Fibroblast of mammary gland (primary cell): ENCODE results near the gene OR56A1.

ENCODE experiments used
- DNase-seq: peaks from one replicate; pipeline ENCODE4 v3.0.0-alpha.2; 2010; ENCODE audit warnings: low read depth
- H3K4me3 ChIP-seq: 2 replicates; pipeline ENCODE4 v1.5.1; 2011; ENCODE audit warnings: low read depth, mild to moderate bottlenecking, low read length, moderate library complexity; ENCODE audit not compliant: control insufficient read depth
- CTCF ChIP-seq: conservative IDR thresholded peaks from 2 replicates; pipeline ENCODE4 v1.5.1; 2011; ENCODE audit warnings: low read depth, low read length, inconsistent platforms; ENCODE audit not compliant: control insufficient read depth, insufficient read depth

OR56A1 gene

GRCh38 chr11:6013042-6013441 is 17.5 kb downstream of the OR56A1 start:
- no peak overlapping the region for H3K4me3 ChIP-seq
- no peak for DNase-seq
- TF ChIP-seq CTCF, result no peak

- no peak for TF ChIP-seq CTCF
- H3K4me3 ChIP-seq, result no peak overlapping the region
- DNase-seq, result no peak
Measured at GRCh38 chr11:6012035-6012668, 18.4 kb downstream of the OR56A1 start.

- no peak within 1 kb of the TSS for H3K4me3 ChIP-seq
- TF ChIP-seq CTCF, result no peak
- DNase-seq, result no peak
Measured at GRCh38 chr11:6006846-6007245, 23.7 kb downstream of the OR56A1 start, which contains the start of gene OR56A4. TSS of gene OR56A4 (minus strand) at chr11:6006946. CDS start at chr11:6002992, 3,954 bp downstream.

- DNase-seq, result no peak
- no peak overlapping the region for H3K4me3 ChIP-seq
- no peak for TF ChIP-seq CTCF
Measured at GRCh38 chr11:6006395-6006794, 24.2 kb downstream of the OR56A1 start.

- no peak for TF ChIP-seq CTCF
- no peak for DNase-seq
- H3K4me3 ChIP-seq, result no peak overlapping the region
Measured at GRCh38 chr11:6002202-6002699, 28.3 kb downstream of the OR56A1 start.

GRCh38 chr11:5994791-5995190 is 35.8 kb downstream of the OR56A1 start:
- no peak for TF ChIP-seq CTCF
- no peak for DNase-seq
- H3K4me3 ChIP-seq, result no peak overlapping the region
